GM23338 (cell line): ENCODE results near the gene HOATZ. TPM values are rescaled to one million over a fixed set of nuclear protein-coding genes. Genes with fewer than 3 reads are reported as not detected.
A peak's percentile ranks its signal among the peaks of the same experiment; 100 is the strongest.

Experiments used
- ATAC-seq: fragments of 200-7000 bp; cut with Tn5 transposase; 3 replicates; pipeline ENCODE4 v1.9.1; 2020
- DNase-seq: peaks from one replicate; pipeline ENCODE4 v3.0.0-alpha.2; 2015; ENCODE audit warnings: low spot score
- H2AFZ ChIP-seq: fragments of 200-600 bp; sonication (generic); 2 replicates; pipeline ENCODE4 v1.8.0; 2016; ENCODE audit warnings: antibody characterized with exemption, mild to moderate bottlenecking, moderate library complexity
- H3F3A ChIP-seq: fragments of 200-600 bp; sonication (generic); replicated peaks from 2 replicates; pipeline ENCODE4 v1.8.0; 2017; ENCODE audit warnings: antibody characterized with exemption, mixed run types, low read depth
- H3K27ac ChIP-seq: fragments of 200-600 bp; sonication (generic); 2 replicates; pipeline ENCODE4 v1.6.1; 2016; ENCODE audit warnings: low read depth
- H3K27me3 ChIP-seq: fragments of 200-600 bp; sonication (generic); 2 replicates; pipeline ENCODE4 v1.8.0; 2016; ENCODE audit warnings: mild to moderate bottlenecking, mixed run types, moderate library complexity; ENCODE audit not compliant: insufficient read depth
- H3K36me3 ChIP-seq: fragments of 200-600 bp; sonication (generic); 2 replicates; pipeline ENCODE4 v1.8.0; 2016; ENCODE audit warnings: mild to moderate bottlenecking; ENCODE audit not compliant: insufficient read depth
- H3K4me1 ChIP-seq: fragments of 200-600 bp; sonication (generic); 2 replicates; pipeline ENCODE4 v1.8.0; 2016; ENCODE audit warnings: mild to moderate bottlenecking, moderate library complexity; ENCODE audit not compliant: insufficient read depth
- H3K4me2 ChIP-seq: fragments of 200-600 bp; sonication (generic); 2 replicates; pipeline ENCODE4 v1.7.1; 2017; ENCODE audit warnings: mixed run types
- H3K4me3 ChIP-seq: fragments of 200-600 bp; sonication (generic); 2 replicates; pipeline ENCODE4 v1.6.1; 2016; ENCODE audit warnings: mixed run types
- H3K79me2 ChIP-seq: fragments of 200-600 bp; sonication (generic); replicated peaks from 2 replicates; pipeline ENCODE4 v1.8.0; 2017; ENCODE audit warnings: mild to moderate bottlenecking; ENCODE audit not compliant: insufficient read depth
- H3K9me2 ChIP-seq: fragments of 200-600 bp; sonication (generic); 2 replicates; pipeline ENCODE4 v1.8.0; 2017; ENCODE audit not compliant: insufficient read depth
- H4K20me1 ChIP-seq: fragments of 200-600 bp; sonication (generic); replicated peaks from 2 replicates; pipeline ENCODE4 v1.8.0; 2017; ENCODE audit warnings: mild to moderate bottlenecking; ENCODE audit not compliant: insufficient read depth
- H3K27ac Mint-ChIP-seq: 2 replicates; pipeline ENCODE4 v1.8.0; 2020; ENCODE audit warnings: inconsistent platforms, mild to moderate bottlenecking, moderate library complexity, mixed read lengths
- H3K27me3 Mint-ChIP-seq: 3 replicates; pipeline ENCODE4 v1.8.0; 2022; ENCODE audit warnings: low read depth, mild to moderate bottlenecking, moderate library complexity, mixed read lengths, inconsistent platforms; ENCODE audit not compliant: insufficient read depth, poor library complexity
- H3K36me3 Mint-ChIP-seq: 3 replicates; pipeline ENCODE4 v1.8.0; 2021; ENCODE audit warnings: low read depth, mild to moderate bottlenecking, inconsistent platforms, moderate library complexity, mixed read lengths
- H3K4me1 Mint-ChIP-seq: 3 replicates; pipeline ENCODE4 v1.8.0; 2020; ENCODE audit warnings: mild to moderate bottlenecking, inconsistent platforms, mixed read lengths
- H3K4me3 Mint-ChIP-seq: 3 replicates; pipeline ENCODE4 v1.8.0; 2021; ENCODE audit warnings: moderate library complexity, mild to moderate bottlenecking, inconsistent platforms, mixed read lengths
- H3K9me3 Mint-ChIP-seq: 3 replicates; pipeline ENCODE4 v1.8.0; 2020; ENCODE audit warnings: moderate library complexity, mild to moderate bottlenecking, inconsistent platforms, mixed read lengths
- CTCF ChIP-seq, 2 experiments: fragments of 200-600 bp in 1 of 2; sonication (generic) in 1 of 2; conservative IDR thresholded peaks; 2 replicates each; pipeline versions ENCODE4 v1.5.1 to v1.6.1; 2016 to 2017; ENCODE audit warnings: antibody characterized with exemption in 2 of 2, low read depth in 2 of 2, mild to moderate bottlenecking in 2 of 2, moderate library complexity in 1 of 2
- EZH2phosphoT487 ChIP-seq: fragments of 200-600 bp; sonication (generic); IDR thresholded peaks from one replicate; pipeline ENCODE4 v1.8.1; 2018; ENCODE audit warnings: antibody characterized with exemption; ENCODE audit not compliant: unreplicated experiment
- REST ChIP-seq: IDR thresholded peaks from one replicate; pipeline ENCODE4 v1.6.1; 2018; ENCODE audit warnings: antibody characterized with exemption; ENCODE audit not compliant: unreplicated experiment
- STAT1 ChIP-seq: IDR thresholded peaks from one replicate; pipeline ENCODE4 v1.6.1; 2016; ENCODE audit warnings: antibody characterized with exemption; ENCODE audit not compliant: unreplicated experiment
- ZNF462 ChIP-seq: fragments of 250-450 bp; sonication (Bioruptor Pico); IDR thresholded peaks from 2 replicates; pipeline ENCODE4 v1.5.0; 2020; ENCODE audit warnings: mild to moderate bottlenecking, moderate library complexity
- polyA plus RNA-seq: library from polyadenylated mRNA; unstranded; fragments of >200 nt; fragmentation: Nextera tagmentation; extraction: Ambion mirVana; gene quantifications from 2 replicates; pipeline ENCODE4 v1.2.1, GENCODE V29; 2016
- total RNA-seq: library from RNA; depleted of rRNA; stranded (reverse); fragments of >200 nt; shearing (Covaris generic); gene quantifications from 2 replicates; pipeline ENCODE4 v1.2.3, GENCODE V29; 2014

HOATZ gene
- total and polyA plus RNA-seq, 2 experiments from 2014 or later: not detected

GRCh38 chr11:111565114-111565720 lies 50.6 kb downstream of the HOATZ start:
- peak; percentile 84 to 88 for TF ChIP-seq CTCF (conservative IDR thresholded peaks at IDR 0.05; ENCODE audit: low read depth in 2 of 2)
- no peak for TF ChIP-seq ZNF462 (CRISPR knock-in tag)
- H3K4me1 ChIP-seq: peaks cover 50% of the 10 kb centered on the region
- Mint-ChIP-seq H3K4me1 (peaks cover 35% of the 10 kb centered on the region), H3K4me3 (no peak overlapping the region), H3K27ac (peak overlapping the region; percentile 86), H3K9me3 (no peaks in the 10 kb centered on the region), H3K27me3 (peaks cover 10% of the 10 kb centered on the region), H3K36me3 (no peaks in the 10 kb centered on the region)
- no peak overlapping the region for H3K4me2 ChIP-seq
- H3K36me3 ChIP-seq: no peaks in the 10 kb centered on the region
- DNase-seq (peak; percentile 87), ATAC-seq (peak; percentile 16; the same call in 2 of the 3 replicates)
- H3K27ac ChIP-seq: 0 out of 2 replicates have a peak overlapping the region, but pooled peaks have one; percentile 52
- no peaks in the 10 kb centered on the region for H3K9me2 ChIP-seq
- H3F3A ChIP-seq: no peaks in the 10 kb centered on the region
- no peaks in the 10 kb centered on the region for H3K27me3 ChIP-seq
- H2AFZ ChIP-seq: no peak overlapping the region
- no peaks in the 10 kb centered on the region for H3K79me2 ChIP-seq
- no peaks in the 10 kb centered on the region for H4K20me1 ChIP-seq
- no peak overlapping the region for H3K4me3 ChIP-seq

GRCh38 chr11:111566324-111566723 lies 51.7 kb downstream of the HOATZ start:
- peaks cover 42% of the 10 kb centered on the region for H3K4me1 ChIP-seq
- Mint-ChIP-seq H3K4me1 (peaks cover 33% of the 10 kb centered on the region), H3K4me3 (no peak overlapping the region), H3K27ac (peak overlapping the region; percentile 38; the same call in 1 of the 2 replicates), H3K36me3 (no peaks in the 10 kb centered on the region), H3K9me3 (no peaks in the 10 kb centered on the region), H3K27me3 (peaks cover 10% of the 10 kb centered on the region)
- 0 out of 2 replicates have a peak overlapping the region, but pooled peaks have one; percentile 21 for H2AFZ ChIP-seq
- no peaks in the 10 kb centered on the region for H3K27me3 ChIP-seq
- peak; percentile 45 for DNase-seq
- H4K20me1 ChIP-seq: no peaks in the 10 kb centered on the region
- no peak overlapping the region for H3K27ac ChIP-seq
- no peaks in the 10 kb centered on the region for H3K36me3 ChIP-seq
- H3K79me2 ChIP-seq: no peaks in the 10 kb centered on the region
- peak; percentile 19; the same call in 2 of the 3 replicates for ATAC-seq
- H3K4me3 ChIP-seq: no peak overlapping the region
- H3K9me2 ChIP-seq: no peaks in the 10 kb centered on the region
- H3K4me2 ChIP-seq: no peak overlapping the region
- no peaks in the 10 kb centered on the region for H3F3A ChIP-seq
- no peak for TF ChIP-seq REST
- TF ChIP-seq STAT1: no peak
- TF ChIP-seq CTCF (conservative IDR thresholded peaks at IDR 0.05; ENCODE audit: low read depth in 2 of 2): peak; percentile 34 to 35
- TF ChIP-seq EZH2phosphoT487: no peak
